Inflammatory macrophage treated with lipopolysaccharide for 1 hour (primary cell): ENCODE measurements around the gene NOD2.

Experiments used
- DNase-seq, 2 donors: peaks; one replicate each; pipeline ENCODE4 v3.0.0-alpha.2; 2020 to 2022

NOD2 gene

DNA sequence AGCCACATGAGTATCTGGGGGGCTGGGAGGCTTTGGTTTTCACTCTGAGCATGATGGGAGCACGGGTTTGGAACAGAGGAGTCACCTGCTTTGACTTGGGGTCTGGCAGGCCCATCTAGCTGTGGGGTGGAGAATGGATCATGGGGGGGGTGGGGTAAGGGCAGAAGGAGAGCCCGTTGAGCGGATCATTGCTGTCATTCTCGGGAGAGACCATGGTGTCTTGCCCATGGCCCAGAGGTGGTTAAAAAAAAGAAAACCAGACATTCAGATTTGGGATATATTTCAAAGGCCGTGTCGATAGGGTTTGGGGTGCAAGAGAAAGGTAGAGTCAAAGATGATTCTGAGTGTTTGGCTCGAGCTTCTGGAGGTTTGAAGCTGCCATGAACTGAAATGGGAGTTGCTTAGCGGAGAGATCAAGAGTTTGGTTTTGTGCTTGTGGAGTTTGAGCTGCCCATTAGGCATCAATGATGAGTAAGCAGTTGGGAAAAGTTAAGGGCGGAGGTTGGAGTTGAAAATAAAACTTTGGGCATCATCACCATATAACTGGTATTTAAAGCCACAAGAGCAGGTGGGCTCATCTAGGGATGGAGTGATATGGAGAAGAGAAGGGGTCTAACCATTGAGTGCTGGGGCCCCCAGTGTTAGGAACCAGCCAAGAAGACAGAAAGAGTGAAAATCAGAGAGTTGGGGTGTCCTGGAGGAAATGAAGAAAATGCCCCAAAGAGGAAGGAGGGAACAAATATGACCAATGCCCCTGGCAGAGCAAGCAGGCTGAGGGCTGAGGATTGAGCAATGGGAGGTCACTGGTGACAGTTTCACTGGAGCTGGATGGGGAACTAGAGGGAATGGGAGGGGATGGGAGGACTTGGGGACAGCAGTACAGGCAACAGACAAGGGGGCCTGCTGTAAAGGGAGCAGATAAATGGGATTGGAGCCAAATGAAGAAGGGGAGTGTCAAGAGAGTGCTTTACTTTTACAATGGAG lies 1.9 kb downstream of the NOD2 start:
- peak; percentile 88 for DNase-seq

DNA sequence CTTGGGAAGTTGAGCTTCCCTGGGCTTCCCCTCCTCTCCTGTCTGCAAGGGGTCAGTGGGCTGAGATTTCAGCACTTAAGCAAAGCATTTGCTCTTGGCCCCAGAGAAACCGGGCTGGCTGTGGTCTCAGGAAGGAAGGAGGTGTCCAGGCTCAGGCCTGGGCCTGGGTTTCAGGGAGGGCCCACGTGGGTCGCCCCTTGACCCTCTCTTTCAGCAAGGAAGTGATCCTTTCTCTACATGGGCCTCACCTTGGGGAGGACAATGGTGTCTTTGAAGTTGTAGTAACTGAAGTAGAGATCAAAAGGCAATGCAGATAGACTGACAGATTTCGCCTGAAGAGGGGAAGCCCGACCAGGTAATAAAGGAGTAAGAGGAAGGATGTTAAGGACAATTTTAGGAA lies 2.7 kb downstream of the NOD2 start:
- DNase-seq = no peak

DNA sequence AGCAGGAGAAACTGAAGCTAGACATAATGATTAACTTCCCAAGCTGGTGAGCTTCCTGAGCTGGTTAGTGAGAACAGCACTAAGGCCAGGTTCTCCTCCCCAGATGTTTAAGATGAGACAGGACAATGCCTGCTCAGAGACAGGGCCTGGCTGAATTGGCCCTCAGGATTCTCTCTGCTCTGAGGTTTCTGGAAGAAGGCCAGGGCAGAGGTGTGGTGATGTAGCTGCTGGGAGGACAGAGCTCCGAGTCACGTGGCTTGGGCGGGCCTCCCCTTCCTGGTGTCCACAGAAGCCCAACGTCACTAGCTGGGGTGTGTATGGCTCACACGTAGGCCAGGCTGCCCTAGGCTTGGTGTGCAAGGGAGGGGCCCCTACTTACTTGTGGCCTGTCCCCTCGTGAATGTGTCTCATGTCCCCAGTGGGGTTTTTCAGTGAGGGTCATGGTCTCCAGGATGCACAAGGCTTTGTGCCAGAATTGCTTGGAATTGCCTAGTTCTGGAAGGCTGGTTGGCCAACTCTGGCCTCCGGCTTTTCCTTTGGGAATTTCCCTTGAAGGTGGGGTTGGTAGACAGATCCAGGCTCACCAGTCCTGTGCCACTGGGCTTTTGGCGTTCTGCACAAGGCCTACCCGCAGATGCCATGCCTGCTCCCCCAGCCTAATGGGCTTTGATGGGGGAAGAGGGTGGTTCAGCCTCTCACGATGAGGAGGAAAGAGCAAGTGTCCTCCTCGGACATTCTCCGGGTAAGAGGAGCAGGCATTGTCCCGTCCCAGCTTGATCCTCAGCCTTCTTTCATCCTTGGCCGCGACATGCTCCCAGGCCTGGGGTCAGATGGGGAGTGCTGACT lies 3.4 kb downstream of the NOD2 start:
- peak; percentile 88 to 94 for DNase-seq

DNA sequence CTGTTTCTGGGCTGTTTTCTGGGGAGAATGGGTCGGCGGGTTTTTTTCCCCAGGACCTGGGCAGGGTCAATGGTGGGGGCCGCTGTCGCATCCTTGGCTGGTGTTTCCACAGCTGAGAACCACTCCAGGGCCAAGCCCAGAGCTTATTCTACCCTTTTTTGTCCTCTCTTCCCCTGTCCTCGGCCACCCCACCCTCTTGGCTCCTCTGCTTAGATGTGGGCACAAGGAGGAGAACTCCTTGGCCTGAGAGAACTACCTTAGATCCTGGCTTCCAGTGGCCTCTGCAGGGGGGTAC lies 4.0 kb downstream of the NOD2 start:
- DNase-seq = no peak

DNA sequence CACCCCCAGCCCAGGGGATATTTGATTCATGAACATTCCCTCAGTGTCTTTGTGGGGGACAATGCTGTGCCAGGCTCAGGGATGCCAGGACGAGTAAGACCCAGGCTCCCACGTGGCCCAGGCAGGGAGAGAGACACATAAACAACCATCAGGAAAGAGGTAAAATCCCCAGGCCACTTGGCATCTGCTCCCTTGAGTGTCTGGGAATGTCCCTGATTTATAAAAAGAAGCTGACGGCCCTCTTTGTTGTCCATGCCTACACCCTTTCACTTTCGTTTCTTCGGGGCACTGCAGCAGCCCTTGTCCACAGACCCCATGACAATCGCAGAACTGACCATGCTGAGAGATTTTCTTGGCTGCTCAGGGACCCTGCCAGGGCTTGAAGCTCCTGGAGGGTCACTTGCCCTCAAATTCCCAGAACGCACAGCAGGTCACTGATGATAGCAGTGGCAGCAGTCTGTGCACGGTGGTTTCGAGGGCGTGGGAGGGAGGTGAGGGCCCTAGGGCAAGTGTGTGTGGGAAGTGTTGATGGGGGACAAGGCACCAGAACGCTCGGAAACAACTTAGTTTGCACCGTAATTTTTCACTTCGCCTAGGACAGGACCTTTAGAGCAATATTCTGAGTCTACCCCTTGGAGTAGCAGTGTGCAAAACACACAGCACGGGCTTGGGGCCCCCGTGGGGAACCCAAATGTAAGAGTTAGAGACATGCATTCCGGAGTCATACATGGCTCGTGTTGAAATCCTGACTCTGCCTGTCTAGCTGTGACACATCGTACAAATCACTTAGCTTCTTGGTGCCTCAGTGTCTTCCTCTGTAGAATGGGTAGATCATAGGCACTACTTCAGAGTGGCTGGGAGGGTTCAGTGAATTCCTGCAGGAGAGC lies 4.7 kb downstream of the NOD2 start:
- DNase-seq = peak; percentile 87 to 95

DNA sequence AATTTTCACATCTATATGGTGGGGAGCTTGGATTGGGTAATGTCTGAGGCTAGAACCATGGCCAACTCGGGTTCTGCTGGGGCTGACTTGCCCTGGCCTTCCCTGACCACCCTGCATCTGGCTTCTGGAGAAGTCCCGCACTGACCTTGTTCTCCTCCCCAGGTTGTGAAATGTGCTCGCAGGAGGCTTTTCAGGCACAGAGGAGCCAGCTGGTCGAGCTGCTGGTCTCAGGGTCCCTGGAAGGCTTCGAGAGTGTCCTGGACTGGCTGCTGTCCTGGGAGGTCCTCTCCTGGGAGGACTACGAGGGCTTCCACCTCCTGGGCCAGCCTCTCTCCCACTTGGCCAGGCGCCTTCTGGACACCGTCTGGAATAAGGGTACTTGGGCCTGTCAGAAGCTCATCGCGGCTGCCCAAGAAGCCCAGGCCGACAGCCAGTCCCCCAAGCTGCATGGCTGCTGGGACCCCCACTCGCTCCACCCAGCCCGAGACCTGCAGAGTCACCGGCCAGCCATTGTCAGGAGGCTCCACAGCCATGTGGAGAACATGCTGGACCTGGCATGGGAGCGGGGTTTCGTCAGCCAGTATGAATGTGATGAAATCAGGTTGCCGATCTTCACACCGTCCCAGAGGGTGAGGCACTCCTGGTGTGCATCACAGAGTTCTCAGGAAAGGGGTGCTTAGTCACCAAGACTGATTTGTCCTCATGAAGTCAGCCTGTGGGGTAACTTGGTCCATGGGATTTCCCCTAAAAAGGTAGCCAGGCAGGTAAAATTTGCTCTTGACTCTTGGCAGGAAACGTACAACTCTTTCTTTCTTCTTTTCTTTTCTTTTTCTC lies 6.1 kb downstream of the NOD2 start:
- peak; percentile 49 to 60 for DNase-seq

DNA sequence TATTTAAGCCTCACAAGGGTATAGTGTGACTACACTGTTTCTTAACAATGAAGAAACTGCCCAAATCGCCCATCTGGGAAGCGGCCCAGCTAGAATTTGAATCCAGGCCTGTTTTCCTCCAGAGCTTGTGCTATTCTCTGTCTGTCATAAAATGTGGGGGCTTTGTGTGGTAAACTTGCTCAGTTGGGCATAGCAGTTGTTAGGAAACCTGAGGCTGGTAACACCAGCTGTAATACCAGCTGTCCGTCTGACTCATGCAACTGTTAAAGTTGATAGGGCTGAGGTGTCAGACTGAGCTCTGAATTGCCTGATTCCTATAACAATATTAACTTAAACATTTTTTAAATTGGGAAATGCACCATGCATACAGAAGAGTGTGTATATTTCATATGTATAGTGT lies 9.3 kb downstream of the NOD2 start:
- DNase-seq = no peak

DNA sequence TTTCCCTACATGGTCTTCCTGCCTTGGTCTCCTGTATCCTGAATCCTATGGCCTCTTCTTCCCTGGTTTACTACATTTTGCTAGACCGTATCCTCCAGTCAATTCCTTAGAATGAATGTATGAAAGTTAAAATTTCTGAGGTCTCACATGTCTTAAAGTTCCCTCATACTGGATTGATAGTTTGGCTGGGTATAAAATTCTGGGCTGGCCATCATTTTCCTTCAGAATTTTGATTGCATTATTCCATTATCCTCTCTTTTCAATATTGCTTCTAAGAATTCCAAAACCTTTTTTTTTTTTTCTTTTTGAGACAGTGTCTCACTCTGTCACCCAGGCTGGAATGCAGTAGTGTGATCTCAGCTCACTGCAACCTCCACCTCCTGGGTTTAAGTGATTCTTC lies 10.8 kb downstream of the NOD2 start:
- no peak for DNase-seq

DNA sequence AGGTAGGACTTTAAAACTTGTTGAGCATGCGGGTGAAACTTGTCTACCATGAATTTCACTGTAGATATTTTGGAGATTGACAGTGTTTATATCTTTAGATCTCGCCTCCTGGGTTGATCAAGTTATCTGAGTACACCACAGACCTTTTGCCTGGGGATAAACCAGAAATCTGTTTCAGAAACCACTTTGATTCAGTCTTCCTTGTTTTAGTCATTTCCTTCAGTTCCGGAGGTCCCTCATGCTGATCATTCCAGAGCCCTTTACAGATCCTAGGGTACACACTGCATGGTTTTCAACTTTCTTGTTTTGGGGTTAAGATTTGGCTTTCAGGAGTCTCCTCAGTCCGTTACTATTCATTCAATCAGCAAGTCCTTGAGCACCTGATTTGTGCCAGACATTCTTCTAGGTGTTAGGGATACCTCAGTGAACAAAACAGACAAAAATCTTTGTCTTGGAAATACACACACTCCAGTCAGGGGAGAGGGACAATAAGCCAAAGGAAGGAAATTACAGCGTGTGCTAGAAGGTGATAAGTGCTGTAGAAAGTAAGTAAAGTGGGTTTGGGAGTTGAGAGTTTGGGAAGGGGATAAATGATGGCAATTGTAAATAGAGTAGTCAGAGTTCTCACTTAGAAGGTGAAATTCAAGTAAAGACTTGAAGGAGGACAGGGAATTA lies 12.2 kb downstream of the NOD2 start:
- no peak for DNase-seq

DNA sequence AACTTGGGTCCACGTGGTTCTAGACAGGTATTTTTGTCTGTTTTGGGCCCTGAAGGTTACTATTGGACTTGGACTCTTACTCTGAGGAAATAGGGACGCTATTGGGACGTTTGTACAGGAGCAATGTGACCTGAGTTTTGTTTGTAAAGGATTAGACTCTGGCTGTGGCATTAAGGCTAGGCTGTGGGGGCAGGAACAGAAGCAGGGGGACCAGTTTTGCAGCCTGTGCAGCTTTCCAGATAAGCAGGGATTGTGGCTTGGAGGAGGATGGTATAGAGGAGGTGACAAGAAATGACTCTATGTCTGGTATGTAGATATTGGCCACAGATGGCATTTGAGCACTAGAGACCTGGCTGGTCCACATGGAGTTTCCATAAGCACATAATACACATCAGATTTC lies 12.8 kb downstream of the NOD2 start:
- no peak for DNase-seq

DNA sequence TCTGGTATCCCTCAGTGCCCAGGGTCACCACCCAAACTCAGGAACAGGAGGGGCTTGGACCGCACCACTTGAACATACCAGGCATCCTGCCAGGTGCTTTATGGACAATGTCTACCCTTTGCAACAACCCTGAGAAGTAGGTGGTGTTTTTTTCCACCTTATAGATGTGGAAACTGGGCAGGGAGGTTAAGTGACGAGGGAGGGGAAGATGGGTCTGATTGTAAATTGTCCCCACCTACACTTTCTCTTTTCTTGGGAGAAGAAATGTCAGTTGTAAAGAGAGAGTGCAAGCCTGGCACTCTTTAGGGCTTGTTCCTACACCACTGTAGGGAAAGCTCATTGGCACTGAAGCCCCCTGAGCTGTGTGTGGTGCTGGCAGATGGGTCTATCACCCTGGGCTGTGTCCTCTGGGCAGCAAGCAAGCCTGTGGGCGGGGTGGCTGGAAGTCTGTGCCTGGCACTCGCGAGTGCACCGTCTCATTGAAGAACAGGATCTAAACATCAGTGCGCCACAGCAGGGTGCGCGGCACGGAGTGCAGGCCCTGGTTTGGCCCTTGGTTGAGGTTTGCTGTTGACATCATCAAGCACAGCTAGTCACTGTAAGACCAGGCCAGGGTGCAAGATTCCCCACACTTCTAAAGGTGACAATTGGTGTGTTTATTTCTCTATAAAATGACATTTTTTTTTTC lies 15.1 kb downstream of the NOD2 start:
- no peak for DNase-seq

DNA sequence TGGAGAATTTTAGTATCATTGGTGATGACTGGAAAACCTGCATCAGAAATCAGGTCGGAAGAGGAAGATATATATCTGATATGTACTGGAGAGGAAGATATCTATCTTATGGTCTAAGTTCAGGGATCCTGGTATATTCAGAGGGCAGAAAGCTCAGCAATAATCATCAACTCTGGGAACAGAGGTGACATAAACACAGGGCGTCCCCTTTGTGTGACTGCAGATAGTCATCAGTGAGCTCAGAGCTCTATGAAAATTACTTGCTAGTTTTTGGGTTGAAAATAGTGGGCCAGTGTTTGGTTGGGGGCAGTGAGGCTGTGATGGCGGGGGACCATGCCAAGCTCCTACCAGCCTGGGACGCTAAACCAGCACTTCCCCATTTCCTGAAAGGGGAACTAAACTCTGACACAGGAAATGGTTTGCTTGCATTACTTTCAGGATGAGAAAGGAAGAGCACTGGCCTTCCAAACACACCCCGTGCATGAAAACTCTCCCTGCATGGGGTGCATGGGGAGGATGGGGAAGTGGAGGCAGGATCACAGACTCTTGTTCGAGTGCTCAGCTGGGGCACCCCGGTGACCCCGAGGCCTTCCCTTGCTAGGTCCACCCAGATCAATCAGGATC lies 15.8 kb downstream of the NOD2 start:
- DNase-seq = peak; percentile 82 to 85

DNA sequence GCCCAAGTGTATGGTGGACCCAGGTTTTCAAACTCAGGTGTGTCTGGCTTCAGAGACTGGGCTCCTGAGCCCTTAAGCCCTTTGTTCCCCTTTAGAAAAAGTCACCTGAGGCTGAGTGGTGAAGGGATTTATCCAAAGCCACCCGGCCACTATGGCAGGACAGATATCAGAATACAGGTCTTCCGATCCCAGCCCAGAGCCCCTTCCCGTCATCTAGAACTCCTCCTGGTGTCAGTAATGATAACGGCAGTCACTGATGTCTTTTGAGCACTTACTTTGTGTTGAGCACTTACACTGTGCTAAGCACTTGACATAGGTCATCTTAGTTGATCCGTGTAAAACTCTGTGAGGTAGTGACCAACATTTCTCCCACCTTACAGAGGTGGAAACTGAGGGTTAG lies 16.6 kb downstream of the NOD2 start:
- no peak for DNase-seq

DNA sequence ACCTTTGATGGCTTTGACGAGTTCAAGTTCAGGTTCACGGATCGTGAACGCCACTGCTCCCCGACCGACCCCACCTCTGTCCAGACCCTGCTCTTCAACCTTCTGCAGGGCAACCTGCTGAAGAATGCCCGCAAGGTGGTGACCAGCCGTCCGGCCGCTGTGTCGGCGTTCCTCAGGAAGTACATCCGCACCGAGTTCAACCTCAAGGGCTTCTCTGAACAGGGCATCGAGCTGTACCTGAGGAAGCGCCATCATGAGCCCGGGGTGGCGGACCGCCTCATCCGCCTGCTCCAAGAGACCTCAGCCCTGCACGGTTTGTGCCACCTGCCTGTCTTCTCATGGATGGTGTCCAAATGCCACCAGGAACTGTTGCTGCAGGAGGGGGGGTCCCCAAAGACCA lies 17.6 kb downstream of the NOD2 start:
- DNase-seq = no peak

DNA sequence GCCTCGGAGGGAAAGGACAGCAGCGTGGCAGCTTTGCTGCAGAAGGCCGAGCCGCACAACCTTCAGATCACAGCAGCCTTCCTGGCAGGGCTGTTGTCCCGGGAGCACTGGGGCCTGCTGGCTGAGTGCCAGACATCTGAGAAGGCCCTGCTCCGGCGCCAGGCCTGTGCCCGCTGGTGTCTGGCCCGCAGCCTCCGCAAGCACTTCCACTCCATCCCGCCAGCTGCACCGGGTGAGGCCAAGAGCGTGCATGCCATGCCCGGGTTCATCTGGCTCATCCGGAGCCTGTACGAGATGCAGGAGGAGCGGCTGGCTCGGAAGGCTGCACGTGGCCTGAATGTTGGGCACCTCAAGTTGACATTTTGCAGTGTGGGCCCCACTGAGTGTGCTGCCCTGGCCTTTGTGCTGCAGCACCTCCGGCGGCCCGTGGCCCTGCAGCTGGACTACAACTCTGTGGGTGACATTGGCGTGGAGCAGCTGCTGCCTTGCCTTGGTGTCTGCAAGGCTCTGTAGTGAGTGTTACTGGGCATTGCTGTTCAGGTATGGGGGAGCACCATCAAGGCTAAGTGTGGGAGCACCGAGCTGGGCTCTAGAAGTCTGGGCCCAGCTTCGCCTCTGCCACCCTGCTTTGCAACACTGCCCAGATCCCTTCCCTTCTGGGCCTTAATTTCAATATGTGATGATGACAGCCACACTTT lies 18.6 kb downstream of the NOD2 start:
- no peak for DNase-seq

DNA sequence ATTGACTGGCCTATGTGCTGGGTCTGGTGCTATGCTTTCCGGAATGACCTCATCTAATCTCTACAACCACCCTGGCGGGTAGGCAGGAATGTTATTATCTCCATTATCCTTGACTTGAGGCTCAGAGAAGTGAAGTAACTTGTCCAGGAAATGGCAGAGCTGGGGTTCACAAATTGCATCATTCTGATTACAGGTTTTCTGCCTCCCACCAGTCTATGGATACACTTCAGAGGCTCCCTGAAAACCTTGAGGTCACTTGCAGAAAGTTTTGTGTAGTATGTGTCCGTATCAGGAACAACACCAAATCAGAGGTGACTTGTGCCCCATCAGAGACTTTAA lies 19.1 kb downstream of the NOD2 start:
- DNase-seq = no peak

DNA sequence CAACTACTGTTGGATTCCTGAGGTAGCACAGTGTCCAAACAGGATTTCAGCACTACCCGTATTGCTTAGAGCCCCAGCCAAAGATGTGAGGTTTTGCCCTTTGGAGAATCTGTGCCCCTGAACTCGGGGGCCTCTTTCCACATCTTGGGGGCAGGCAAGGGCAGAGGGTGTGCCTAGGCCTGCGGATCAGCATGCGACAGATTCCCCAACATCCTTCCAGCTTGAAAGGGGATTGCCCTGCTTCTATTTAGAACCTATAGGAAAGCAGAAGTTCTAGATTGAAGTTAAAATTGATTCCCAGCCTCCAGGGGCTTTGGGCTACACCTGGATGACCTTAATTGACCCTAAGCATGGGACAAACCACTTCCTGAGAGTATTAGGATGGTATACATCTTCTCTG lies 19.6 kb downstream of the NOD2 start:
- DNase-seq = no peak

DNA sequence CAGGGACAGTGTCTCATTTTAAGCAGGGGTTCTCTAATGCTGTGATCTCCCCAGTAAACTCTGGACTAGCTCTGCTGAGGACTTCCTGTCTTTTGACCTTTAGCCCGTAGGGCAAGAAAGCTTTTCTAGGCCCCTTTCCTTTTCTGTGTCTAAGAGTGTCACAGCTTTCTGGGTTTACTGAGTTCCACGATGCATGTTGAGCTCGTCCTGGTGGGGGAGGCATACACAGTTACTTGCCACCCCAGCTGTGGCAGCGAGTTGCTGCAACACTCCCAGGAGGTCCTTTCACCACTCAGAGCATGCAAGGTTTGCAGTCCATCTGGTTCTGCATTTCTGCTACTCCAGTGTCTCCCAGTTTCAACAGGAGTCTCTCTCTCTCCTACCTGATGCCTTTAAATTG lies 23.7 kb downstream of the NOD2 start:
- no peak for DNase-seq

DNA sequence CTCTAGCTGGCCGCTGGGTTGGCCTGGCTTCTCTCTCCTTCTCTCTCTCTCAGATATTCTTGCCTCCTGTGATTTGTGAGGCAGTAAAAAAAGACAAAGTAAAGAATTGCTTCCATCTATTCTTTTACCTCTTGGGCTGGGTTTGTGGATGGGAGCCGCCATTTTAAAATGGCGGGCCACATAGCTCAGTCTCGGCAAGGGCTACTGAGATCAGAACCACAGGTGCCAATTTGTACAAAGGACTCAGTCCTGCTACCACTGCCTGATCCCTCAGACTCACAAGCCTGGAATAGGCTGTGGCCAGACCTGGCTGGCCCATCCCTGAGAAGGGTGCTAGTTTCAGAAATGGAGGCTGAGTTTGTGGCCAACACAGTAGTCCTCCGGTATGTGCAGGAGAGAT lies 24.1 kb downstream of the NOD2 start:
- DNase-seq = no peak
